ENCODE measurements around the gene SETBP1. TPM values are rescaled to one million over a fixed set of nuclear protein-coding genes. Genes with fewer than 3 reads are reported as not detected.

Gene SETBP1
- total RNA-seq, 1 experiment from 2014 or later, result 0.05 TPM

DNA sequence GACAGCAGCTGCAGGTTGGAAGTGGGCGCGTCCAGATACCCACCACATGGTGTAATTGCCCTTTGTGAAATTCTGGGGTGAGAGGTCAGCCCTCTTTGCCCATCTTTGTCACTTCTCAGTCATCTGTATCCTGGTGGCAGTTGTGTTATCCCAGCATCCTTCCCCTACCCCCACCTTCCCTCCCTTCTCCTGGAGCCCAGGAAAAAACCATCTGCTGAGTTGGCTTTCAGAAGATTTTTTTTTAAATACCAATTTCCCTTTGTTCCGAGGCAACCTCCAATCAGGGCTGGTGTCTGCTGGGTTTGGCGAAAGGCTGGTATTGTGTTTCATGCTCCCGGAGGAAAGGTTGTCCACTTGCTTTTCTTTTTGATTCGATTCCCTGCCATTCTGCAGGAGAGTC lies 35.2 kb downstream of the SETBP1 start (continued):
- TF ChIP-seq ELF1 (IDR thresholded peaks at IDR 0.05; ENCODE audit: borderline replicate concordance, low read depth), result no peak
- no peak for TF ChIP-seq TCF7L2 (IDR thresholded peaks at IDR 0.05; ENCODE audit: borderline replicate concordance, extremely low read depth, insufficient read depth, insufficient read length)
- no peak for TF ChIP-seq SRF (IDR thresholded peaks at IDR 0.05; ENCODE audit: low read depth)

DNA sequence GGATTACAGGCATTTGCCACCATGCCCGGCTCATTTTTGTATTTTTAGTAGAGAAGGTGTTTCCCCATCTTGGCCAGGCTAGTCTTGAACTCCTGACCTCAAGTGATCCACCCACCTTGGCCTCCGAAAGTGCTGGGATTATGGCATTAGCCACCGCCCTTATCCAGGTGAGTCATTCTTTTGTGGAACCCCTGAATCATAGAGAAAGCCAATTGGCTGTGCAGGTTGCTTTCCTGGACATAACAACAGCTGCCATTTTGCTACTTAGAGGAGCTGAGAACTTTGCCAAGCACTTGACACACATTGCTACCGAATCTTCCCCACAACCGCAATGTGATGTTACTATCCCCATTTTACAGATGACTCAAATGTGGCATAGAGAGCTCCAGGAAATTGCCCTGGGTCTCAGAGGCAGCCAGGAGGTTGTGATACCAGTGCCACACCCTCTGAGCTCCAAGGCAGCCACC lies 36.0 kb downstream of the SETBP1 start:
- CTCF ChIA-PET, result no interaction called here
- POLR2A ChIA-PET, result no interaction called here
- H3K27ac ChIP-seq (ENCODE audit: low read depth, low read length), result no peak overlapping the region

More for the DNA sequence above, 36.0 kb downstream of the SETBP1 start:
- Histone ChIP-seq H3K9ac (ENCODE audit: low read length) (no peak overlapping the region), H3K4me2 (ENCODE audit: low read length) (no peak overlapping the region), H3K4me3 (replicated peaks in 1 of 2; ENCODE audit: low read depth in 1 of 2, low read length in 2 of 2) (no peak overlapping the region), H3K27me3 (ENCODE audit: insufficient read depth, low read length) (no peaks in the 10 kb centered on the region), H3K9me2 (ENCODE audit: insufficient read depth) (no peaks in the 10 kb centered on the region), H3K36me3 (ENCODE audit: control insufficient read depth in 1 of 2, insufficient read depth in 2 of 2, low read length in 2 of 2) (no peaks in the 10 kb centered on the region; a peak in 1 of 4 replicates), H2AFZ (ENCODE audit: low read depth, low read length, poor library complexity, severe bottlenecking) (no peak overlapping the region), H4K20me1 (ENCODE audit: insufficient read depth) (no peaks in the 10 kb centered on the region), H3K79me2 (ENCODE audit: insufficient read depth, low read length) (no peaks in the 10 kb centered on the region), H3K9me3 (ENCODE audit: control insufficient read depth in 1 of 2, insufficient read depth in 1 of 2, low read depth in 1 of 2, low read length in 2 of 2) (peaks cover 0 to 17% of the 10 kb centered on the region in 2 experiments; a peak in 2 of 4 replicates), H3K4me1 (ENCODE audit: control insufficient read depth in 1 of 2, insufficient read depth in 2 of 2, low read length in 2 of 2) (no peaks in the 10 kb centered on the region)
- no TSS peak for BruUV-seq (replicated peaks)
- RAD21 ChIA-PET (ENCODE audit: low non-redundant PET in 1 of 2, low total read pairs in 2 of 2, uncharacterized antibody in 2 of 2, unreplicated experiment in 2 of 2), result no interaction called here
- TF ChIP-seq ELF1 (IDR thresholded peaks at IDR 0.05; ENCODE audit: borderline replicate concordance, low read depth) (no peak), SRF (IDR thresholded peaks at IDR 0.05; ENCODE audit: low read depth) (no peak), RAD21 (IDR thresholded peaks at IDR 0.05; ENCODE audit: low read depth) (no peak), CEBPB (IDR thresholded peaks at IDR 0.05; ENCODE audit: low read depth) (no peak)
- TF ChIP-seq, protein P1, sequence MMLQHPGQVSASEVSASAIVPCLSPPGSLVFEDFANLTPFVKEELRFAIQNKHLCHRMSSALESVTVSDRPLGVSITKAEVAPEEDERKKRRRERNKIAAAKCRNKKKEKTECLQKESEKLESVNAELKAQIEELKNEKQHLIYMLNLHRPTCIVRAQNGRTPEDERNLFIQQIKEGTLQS (IDR thresholded peaks at IDR 0.05), result no peak
- TF ChIP-seq, protein P2, sequence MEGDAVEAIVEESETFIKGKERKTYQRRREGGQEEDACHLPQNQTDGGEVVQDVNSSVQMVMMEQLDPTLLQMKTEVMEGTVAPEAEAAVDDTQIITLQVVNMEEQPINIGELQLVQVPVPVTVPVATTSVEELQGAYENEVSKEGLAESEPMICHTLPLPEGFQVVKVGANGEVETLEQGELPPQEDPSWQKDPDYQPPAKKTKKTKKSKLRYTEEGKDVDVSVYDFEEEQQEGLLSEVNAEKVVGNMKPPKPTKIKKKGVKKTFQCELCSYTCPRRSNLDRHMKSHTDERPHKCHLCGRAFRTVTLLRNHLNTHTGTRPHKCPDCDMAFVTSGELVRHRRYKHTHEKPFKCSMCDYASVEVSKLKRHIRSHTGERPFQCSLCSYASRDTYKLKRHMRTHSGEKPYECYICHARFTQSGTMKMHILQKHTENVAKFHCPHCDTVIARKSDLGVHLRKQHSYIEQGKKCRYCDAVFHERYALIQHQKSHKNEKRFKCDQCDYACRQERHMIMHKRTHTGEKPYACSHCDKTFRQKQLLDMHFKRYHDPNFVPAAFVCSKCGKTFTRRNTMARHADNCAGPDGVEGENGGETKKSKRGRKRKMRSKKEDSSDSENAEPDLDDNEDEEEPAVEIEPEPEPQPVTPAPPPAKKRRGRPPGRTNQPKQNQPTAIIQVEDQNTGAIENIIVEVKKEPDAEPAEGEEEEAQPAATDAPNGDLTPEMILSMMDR (IDR thresholded peaks at IDR 0.05 in 2 of 3, conservative IDR thresholded peaks at IDR 0.05 in 1 of 3; ENCODE audit: borderline replicate concordance in 1 of 3, insufficient read depth in 1 of 3, low read depth in 2 of 3, low read length in 2 of 3), result no peak
- intact Hi-C loops (cut with micrococcal nuclease), result no loop called here
- ATAC-seq (no peak), DNase-seq (ENCODE audit: low read depth, low spot score) (no peak)
